ENCODE data around the gene GRIN3B. TPM values are rescaled to one million over a fixed set of nuclear protein-coding genes. Genes with fewer than 3 reads are reported as not detected.

GRIN3B gene
- total RNA-seq, 1 donor from 2014 or later = 1.4 TPM

- DNase-seq (ENCODE audit: low spot score, unreplicated experiment) = no peak
- H3K4me3 Mint-ChIP-seq (ENCODE audit: low read depth) = peak overlapping the region; percentile 29
- peak overlapping the region; percentile 94 for H3K27ac Mint-ChIP-seq
- no peaks in the 10 kb centered on the region for H3K9me3 Mint-ChIP-seq (ENCODE audit: low read depth)
- H3K27me3 Mint-ChIP-seq = no peaks in the 10 kb centered on the region
- peaks cover 11% of the 10 kb centered on the region for H3K36me3 Mint-ChIP-seq (ENCODE audit: insufficient read depth)
- TF ChIP-seq CTCF (IDR thresholded peaks at IDR 0.05; ENCODE audit: unreplicated experiment) = no peak
- peaks cover 40% of the 10 kb centered on the region for H3K4me1 Mint-ChIP-seq (ENCODE audit: low read depth)
Observed at GRCh38 chr19:958967-959855, 41.0 kb upstream of the GRIN3B start.

- peak; percentile 31 for TF ChIP-seq CTCF (IDR thresholded peaks at IDR 0.05; ENCODE audit: unreplicated experiment)
- Mint-ChIP-seq H3K4me3 (ENCODE audit: low read depth) (no peak overlapping the region), H3K36me3 (ENCODE audit: insufficient read depth) (peaks cover 14% of the 10 kb centered on the region), H3K27ac (peak overlapping the region; percentile 94), H3K27me3 (no peaks in the 10 kb centered on the region), H3K9me3 (ENCODE audit: low read depth) (no peaks in the 10 kb centered on the region), H3K4me1 (ENCODE audit: low read depth) (peaks cover 37% of the 10 kb centered on the region)
- DNase-seq (ENCODE audit: low spot score, unreplicated experiment) = no peak
Observed at GRCh38 chr19:960020-960419, 40.2 kb upstream of the GRIN3B start.

GRCh38 chr19:960601-960938 is 39.6 kb upstream of the GRIN3B start:
- no peaks in the 10 kb centered on the region for H3K27me3 Mint-ChIP-seq
- no peak for TF ChIP-seq CTCF (IDR thresholded peaks at IDR 0.05; ENCODE audit: unreplicated experiment)
- DNase-seq (ENCODE audit: low spot score, unreplicated experiment) = no peak
- no peaks in the 10 kb centered on the region for H3K9me3 Mint-ChIP-seq (ENCODE audit: low read depth)
- peaks cover 19% of the 10 kb centered on the region for H3K36me3 Mint-ChIP-seq (ENCODE audit: insufficient read depth)
- H3K27ac Mint-ChIP-seq = peak overlapping the region; percentile 82
- peaks cover 35% of the 10 kb centered on the region for H3K4me1 Mint-ChIP-seq (ENCODE audit: low read depth)
- no peak overlapping the region for H3K4me3 Mint-ChIP-seq (ENCODE audit: low read depth)

- Mint-ChIP-seq H3K9me3 (ENCODE audit: low read depth) (no peaks in the 10 kb centered on the region), H3K4me3 (ENCODE audit: low read depth) (peak overlapping the region; percentile 31), H3K36me3 (ENCODE audit: insufficient read depth) (peaks cover 28% of the 10 kb centered on the region), H3K27me3 (no peaks in the 10 kb centered on the region), H3K27ac (peak overlapping the region; percentile 97), H3K4me1 (ENCODE audit: low read depth) (peaks cover 29% of the 10 kb centered on the region)
- TF ChIP-seq CTCF (IDR thresholded peaks at IDR 0.05; ENCODE audit: unreplicated experiment) = no peak
- no peak for DNase-seq (ENCODE audit: low spot score, unreplicated experiment)
Observed at GRCh38 chr19:961866-962620, 38.2 kb upstream of the GRIN3B start.

- Mint-ChIP-seq H3K27me3 (no peaks in the 10 kb centered on the region), H3K4me3 (ENCODE audit: low read depth) (no peak overlapping the region), H3K27ac (peak overlapping the region; percentile 97), H3K36me3 (ENCODE audit: insufficient read depth) (peaks cover 33% of the 10 kb centered on the region), H3K4me1 (ENCODE audit: low read depth) (peaks cover 26% of the 10 kb centered on the region), H3K9me3 (ENCODE audit: low read depth) (no peaks in the 10 kb centered on the region)
- no peak for TF ChIP-seq CTCF (IDR thresholded peaks at IDR 0.05; ENCODE audit: unreplicated experiment)
- DNase-seq (ENCODE audit: low spot score, unreplicated experiment) = no peak
Observed at GRCh38 chr19:962683-963400, 37.4 kb upstream of the GRIN3B start.

Data from progenitor cell of endocrine pancreas (in vitro differentiated cells).